Upper lobe of left lung (tissue), 6 donors: Measurements from ENCODE around the gene CCDC178. TPM values are rescaled to one million over a fixed set of nuclear protein-coding genes. Genes with fewer than 3 reads are reported as not detected.

Experiments used
- ATAC-seq, 2 donors: fragments of 200-7000 bp; cut with Tn5 transposase; one replicate each; pipeline ENCODE4 v1.9.1; 2022; ENCODE audit warnings: mild to moderate bottlenecking in 2 of 2, moderate library complexity in 2 of 2; ENCODE audit not compliant: low FRiP score in 2 of 2
- DNase-seq, 2 donors: peaks; one replicate each; pipeline ENCODE4 v3.0.0-alpha.2; 2019 to 2020
- H3K27ac ChIP-seq, 4 donors: fragments of 200-600 bp; sonication (generic); one replicate each; pipeline ENCODE4 v1.5.1; 2016 to 2019
- H3K27me3 ChIP-seq, 4 donors: fragments of 200-600 bp; sonication (generic); one replicate each; pipeline ENCODE4 v1.5.1; 2017 to 2019
- H3K36me3 ChIP-seq, 4 donors: fragments of 200-600 bp; sonication (generic); one replicate each; pipeline ENCODE4 v1.5.1; 2016 to 2019
- H3K4me1 ChIP-seq, 4 donors: fragments of 200-600 bp; sonication (generic); one replicate each; pipeline ENCODE4 v1.5.1; 2018 to 2019
- H3K4me3 ChIP-seq, 4 donors: fragments of 200-600 bp; sonication (generic); one replicate each; pipeline ENCODE4 v1.5.1; 2017 to 2019; ENCODE audit warnings: mild to moderate bottlenecking in 2 of 4, moderate library complexity in 1 of 4
- H3K9me3 ChIP-seq, 4 donors: fragments of 200-600 bp; sonication (generic); one replicate each; pipeline ENCODE4 v1.5.1; 2018 to 2019
- EP300 ChIP-seq, 4 donors: sonication (generic); formaldehyde crosslinking; IDR thresholded peaks; one replicate each; pipeline ENCODE4 v1.5.1; 2017; ENCODE audit warnings: antibody characterized with exemption in 4 of 4, control low read depth in 2 of 4
- POLR2A ChIP-seq, 4 donors: fragments of 450-650 bp; IDR thresholded peaks; one replicate each; pipeline ENCODE4 v1.5.1; 2016 to 2017; ENCODE audit warnings: antibody characterized with exemption in 4 of 4, mild to moderate bottlenecking in 2 of 4
- POLR2AphosphoS5 ChIP-seq, 2 donors: sonication (generic); formaldehyde crosslinking; IDR thresholded peaks; one replicate each; pipeline ENCODE4 v1.5.1; 2017; ENCODE audit warnings: antibody characterized with exemption in 2 of 2
- WGBS, 2 donors: methylation state at CpG; one replicate each; pipeline ENCODE4 v1.1.5; 2017 to 2018; 5-methylcytosine and 5-hydroxymethylcytosine counted together
- total RNA-seq, 6 donors: library from RNA; depleted of rRNA in 4 of 6; stranded (reverse); fragments of >200 nt in 4 of 6; gene quantifications; one replicate each; pipeline versions ENCODE4 v1.1.0 to v1.2.1, GENCODE V29; 2016 to 2021
- TF ChIP-seq, protein P1 (sequence below), 6 experiments: fragments of 450-650 bp in 4 of 6; fragments of 200-600 bp in 2 of 6; sonication (generic) in 2 of 6; IDR thresholded peaks; one replicate each; pipeline ENCODE4 v1.5.1; 2016 to 2019; ENCODE audit warnings: antibody characterized with exemption in 6 of 6
- donor health status: DM: no; HTN: no; CAD: no; lungs with moderate emphysema.
- donor health status: DM: no; HTN: yes; CAD: no; lungs with severe emphysema.

Gene CCDC178, protein sequence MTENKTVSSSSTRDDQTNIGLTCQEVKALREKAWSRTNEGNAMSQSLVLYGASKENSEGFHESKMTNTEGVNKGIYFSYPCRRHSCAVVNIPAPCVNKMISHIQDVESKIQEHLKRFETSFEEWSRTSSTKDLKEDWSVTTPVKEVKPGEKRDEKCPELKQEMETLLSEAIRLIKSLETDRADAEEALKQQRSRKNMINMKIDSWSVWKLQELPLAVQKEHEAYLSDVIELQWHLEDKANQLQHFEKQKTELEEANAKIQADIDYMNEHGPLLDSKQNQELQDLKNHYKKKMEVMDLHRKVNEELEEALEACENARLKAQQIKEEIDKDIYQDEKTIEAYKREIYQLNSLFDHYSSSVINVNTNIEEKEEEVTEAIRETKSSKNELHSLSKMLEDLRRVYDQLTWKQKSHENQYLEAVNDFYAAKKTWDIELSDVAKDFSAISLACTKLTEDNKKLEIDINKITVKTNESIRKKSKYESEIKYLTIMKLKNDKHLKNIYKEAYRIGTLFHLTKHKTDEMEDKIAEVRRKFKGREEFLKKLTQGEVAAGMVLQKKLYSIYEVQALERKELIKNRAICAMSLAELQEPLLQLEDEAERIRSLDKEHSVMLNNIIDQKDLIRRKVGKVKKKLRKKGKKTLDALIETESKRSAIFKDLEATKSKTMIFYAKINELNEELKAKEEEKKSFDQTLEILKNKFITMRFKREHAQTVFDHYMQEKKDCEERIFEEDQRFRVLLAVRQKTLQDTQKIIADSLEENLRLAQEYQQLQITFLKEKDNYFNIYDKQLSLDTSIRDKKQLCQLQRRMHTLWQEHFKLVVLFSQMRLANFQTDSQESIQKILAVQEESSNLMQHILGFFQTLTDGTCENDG
- 1 to 10 TPM in 1 of 6 donors, under 1 TPM in 1, not detected in 4; 0.89 to 1.4 TPM for total RNA-seq

DNA sequence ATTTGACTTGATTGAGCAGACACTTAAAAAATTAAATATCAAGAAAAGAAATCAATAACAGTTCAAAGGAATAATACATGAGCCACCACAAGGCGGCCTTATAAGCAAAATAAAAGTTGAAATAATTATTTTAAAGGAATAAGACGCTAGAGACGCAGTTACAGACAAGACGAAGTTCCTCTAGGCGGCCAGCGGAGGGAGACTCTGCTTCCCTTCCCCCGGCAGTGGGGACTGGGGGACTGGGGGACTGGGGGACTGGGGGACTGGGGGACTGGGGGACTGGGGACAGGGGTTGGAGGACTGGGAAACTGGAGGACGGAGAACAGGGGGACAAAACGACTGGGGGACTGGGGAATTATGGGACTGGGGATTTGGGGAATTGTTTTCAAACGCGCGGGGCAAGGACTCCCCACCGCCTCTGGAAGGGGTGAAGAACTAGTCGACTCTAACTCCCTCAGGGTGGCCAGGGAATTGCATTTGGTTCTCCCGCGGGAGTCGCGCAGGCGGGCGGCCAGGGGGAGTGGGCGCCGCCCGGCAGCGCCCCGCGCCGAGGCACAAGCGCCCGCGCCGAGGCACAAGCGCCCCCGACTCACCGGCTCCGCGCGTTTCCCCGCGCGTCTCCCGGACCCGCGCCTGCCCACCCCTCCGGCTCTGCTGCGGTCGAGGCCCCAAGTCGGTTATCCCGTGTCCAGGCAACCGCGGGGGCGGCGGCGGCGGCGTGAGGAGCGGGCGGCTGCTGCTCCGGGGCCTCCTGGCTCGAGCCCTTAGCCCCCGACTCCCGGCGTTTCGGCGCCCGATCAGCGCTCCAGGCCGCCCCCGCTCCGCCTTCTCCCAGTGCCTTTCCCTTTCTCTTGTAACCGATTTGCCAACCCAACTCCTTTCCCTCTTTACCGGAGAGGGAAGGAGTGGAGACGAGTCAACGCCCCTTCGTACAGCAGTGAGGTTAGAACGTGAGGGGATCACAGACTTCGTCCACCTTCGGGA lies at the start of gene CCDC178:
CCDC178 (minus strand) TSS at position 662 of the 984 bp plus-strand sequence. CDS start 28,633 bp downstream, outside the sequence.
- peak; percentile 54 to 83 for ATAC-seq
- no peaks in the 10 kb centered on the region for H3K27me3 ChIP-seq
- TF ChIP-seq POLR2AphosphoS5 (IDR thresholded peaks at IDR 0.05) (no peak), EP300 (IDR thresholded peaks at IDR 0.05) (no peak), POLR2A (IDR thresholded peaks at IDR 0.05) (no peak)
- TF ChIP-seq, protein P1, sequence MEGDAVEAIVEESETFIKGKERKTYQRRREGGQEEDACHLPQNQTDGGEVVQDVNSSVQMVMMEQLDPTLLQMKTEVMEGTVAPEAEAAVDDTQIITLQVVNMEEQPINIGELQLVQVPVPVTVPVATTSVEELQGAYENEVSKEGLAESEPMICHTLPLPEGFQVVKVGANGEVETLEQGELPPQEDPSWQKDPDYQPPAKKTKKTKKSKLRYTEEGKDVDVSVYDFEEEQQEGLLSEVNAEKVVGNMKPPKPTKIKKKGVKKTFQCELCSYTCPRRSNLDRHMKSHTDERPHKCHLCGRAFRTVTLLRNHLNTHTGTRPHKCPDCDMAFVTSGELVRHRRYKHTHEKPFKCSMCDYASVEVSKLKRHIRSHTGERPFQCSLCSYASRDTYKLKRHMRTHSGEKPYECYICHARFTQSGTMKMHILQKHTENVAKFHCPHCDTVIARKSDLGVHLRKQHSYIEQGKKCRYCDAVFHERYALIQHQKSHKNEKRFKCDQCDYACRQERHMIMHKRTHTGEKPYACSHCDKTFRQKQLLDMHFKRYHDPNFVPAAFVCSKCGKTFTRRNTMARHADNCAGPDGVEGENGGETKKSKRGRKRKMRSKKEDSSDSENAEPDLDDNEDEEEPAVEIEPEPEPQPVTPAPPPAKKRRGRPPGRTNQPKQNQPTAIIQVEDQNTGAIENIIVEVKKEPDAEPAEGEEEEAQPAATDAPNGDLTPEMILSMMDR (IDR thresholded peaks at IDR 0.05), result peak in 4 of 6 experiments; percentile 4 to 17 (median 12)
- peak within 1 kb of the TSS in 1 of 4 donors; percentile 32 for H3K27ac ChIP-seq
- H3K4me1 ChIP-seq, result no peaks in the 10 kb centered on the region
- no peaks in the 10 kb centered on the region for H3K9me3 ChIP-seq
- peak within 1 kb of the TSS in 3 of 4 donors; percentile 44 to 56 (median 55) for H3K4me3 ChIP-seq
- DNase-seq, result peak in 1 of 2 donors; percentile 87
- no peaks in the 10 kb centered on the region for H3K36me3 ChIP-seq
- 3 to 5% methylated on average over 36 to 45 of the region's 77 CpGs for WGBS, 2 donors

DNA sequence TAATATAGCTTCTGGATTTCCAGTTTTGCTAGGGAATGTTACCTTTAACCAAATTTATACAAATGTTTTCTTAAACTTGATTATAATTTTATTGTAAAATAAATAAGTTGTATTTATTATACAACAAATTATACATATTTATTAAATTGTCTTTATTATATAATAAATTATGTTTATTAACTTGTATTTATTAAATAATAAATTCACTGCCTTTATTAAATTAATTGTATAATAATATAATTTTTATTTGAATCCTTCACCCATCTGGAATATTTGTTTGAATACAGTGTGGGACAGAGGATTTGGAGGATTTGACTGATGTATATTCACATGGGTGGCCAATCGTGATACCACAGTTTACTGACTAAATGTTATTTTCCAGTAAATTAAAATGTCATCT lies 43.4 kb upstream of the CCDC178 start:
- H3K4me3 ChIP-seq, result no peak overlapping the region
- no peaks in the 10 kb centered on the region for H3K27me3 ChIP-seq
- TF ChIP-seq, protein P1 (IDR thresholded peaks at IDR 0.05), result no peak
- 86 to 88% methylated on average over 1 of the region's 1 CpG for WGBS, 2 donors
- H3K36me3 ChIP-seq, result no peaks in the 10 kb centered on the region
- H3K27ac ChIP-seq, result no peak overlapping the region
- no peaks in the 10 kb centered on the region for H3K9me3 ChIP-seq
- ATAC-seq (no peak), DNase-seq (no peak)
- no peaks in the 10 kb centered on the region for H3K4me1 ChIP-seq

DNA sequence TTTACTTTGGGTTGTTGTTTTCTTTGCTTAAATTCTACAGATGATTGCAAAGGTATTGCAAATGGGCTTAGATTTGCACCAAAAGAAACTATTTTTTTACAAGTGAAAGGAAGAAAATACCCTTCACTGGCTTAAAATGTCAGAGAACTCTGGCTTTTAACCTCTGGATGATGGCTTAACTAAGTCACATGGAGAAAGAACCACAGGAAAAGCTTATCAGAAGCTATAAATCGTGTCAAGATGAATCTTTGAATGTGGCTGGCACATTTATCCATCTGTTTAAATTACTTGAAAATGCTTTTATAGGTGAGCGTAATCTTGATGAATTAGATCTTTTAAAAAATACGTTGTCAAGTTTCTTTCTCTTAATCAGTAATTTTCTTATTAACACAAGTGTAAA lies 32.0 kb upstream of the CCDC178 start:
- no peak for ATAC-seq
- H3K9me3 ChIP-seq, result no peaks in the 10 kb centered on the region
- H3K36me3 ChIP-seq, result no peaks in the 10 kb centered on the region
- no peak overlapping the region for H3K4me3 ChIP-seq
- TF ChIP-seq POLR2AphosphoS5 (IDR thresholded peaks at IDR 0.05), result no peak
- TF ChIP-seq EP300 (IDR thresholded peaks at IDR 0.05), result no peak
- TF ChIP-seq, protein P1 (IDR thresholded peaks at IDR 0.05), result no peak
- TF ChIP-seq POLR2A (IDR thresholded peaks at IDR 0.05), result no peak
- 54 to 55% methylated on average over 3 of the region's 3 CpGs for WGBS, 2 donors
- H3K27ac ChIP-seq, result no peak overlapping the region
- no peak for DNase-seq
- no peaks in the 10 kb centered on the region for H3K27me3 ChIP-seq
- H3K4me1 ChIP-seq, result no peaks in the 10 kb centered on the region

DNA sequence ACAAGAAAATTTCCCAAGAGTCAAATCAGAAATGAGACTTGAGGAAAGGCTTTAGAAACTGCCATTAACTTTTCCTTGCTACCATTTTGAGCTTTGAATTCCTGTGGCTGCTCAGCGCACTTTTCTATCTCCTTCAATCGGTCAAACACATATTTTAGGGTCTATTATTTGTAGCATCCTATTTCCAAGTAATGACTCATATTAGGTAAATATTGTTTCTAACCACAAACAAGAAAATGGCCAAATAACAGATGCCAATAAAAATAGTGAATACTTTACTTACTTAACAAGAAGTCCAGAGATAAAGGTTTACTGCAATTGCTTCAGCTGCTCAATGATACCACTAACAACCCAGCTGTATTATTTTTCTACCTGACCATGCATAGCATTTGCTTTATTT lies 29.7 kb upstream of the CCDC178 start:
- no peak for ATAC-seq
- WGBS, 2 donors, result 86 to 89% methylated on average over 2 of the region's 2 CpGs

More for the DNA sequence above, 29.7 kb upstream of the CCDC178 start:
- no peak overlapping the region for H3K4me3 ChIP-seq
- DNase-seq, result no peak
- H3K27me3 ChIP-seq, result no peaks in the 10 kb centered on the region
- TF ChIP-seq POLR2AphosphoS5 (IDR thresholded peaks at IDR 0.05) (no peak), EP300 (IDR thresholded peaks at IDR 0.05) (no peak), POLR2A (IDR thresholded peaks at IDR 0.05) (no peak)
- TF ChIP-seq, protein P1 (IDR thresholded peaks at IDR 0.05), result no peak
- no peaks in the 10 kb centered on the region for H3K4me1 ChIP-seq
- no peak overlapping the region for H3K27ac ChIP-seq
- H3K36me3 ChIP-seq, result no peaks in the 10 kb centered on the region
- no peaks in the 10 kb centered on the region for H3K9me3 ChIP-seq
